Astrocyte of the cerebellum (primary cell): Measurements from ENCODE around the gene KASH5.

Experiments
- DNase-seq: peaks from one replicate; pipeline ENCODE4 v3.0.0-alpha.2; 2011; ENCODE audit warnings: low read depth
- H3K4me3 ChIP-seq: 2 replicates; pipeline ENCODE4 v1.5.1; 2011; ENCODE audit warnings: mild to moderate bottlenecking, low read depth, low read length, moderate library complexity
- CTCF ChIP-seq: IDR thresholded peaks from 2 replicates; pipeline ENCODE4 v1.5.1; 2012; ENCODE audit warnings: low read length, low read depth, moderate library complexity, mild to moderate bottlenecking; ENCODE audit errors: missing control alignments
- in situ Hi-C: cut with HindIII; loops from 2 replicates; pipeline ENCODE4 v1.10.0; 2017; ENCODE audit warnings: low sequenced_read_pairs

The KASH5 gene

GRCh38 chr19:49349567-49349966 is 38.5 kb upstream of the KASH5 start:
- in situ Hi-C loops = no loop called here
- TF ChIP-seq CTCF = no peak
- no peak for DNase-seq
- H3K4me3 ChIP-seq = no peak overlapping the region

GRCh38 chr19:49355909-49356353 is 32.1 kb upstream of the KASH5 start:
- in situ Hi-C loops = no loop called here
- DNase-seq = no peak
- no peak overlapping the region for H3K4me3 ChIP-seq
- TF ChIP-seq CTCF = no peak

GRCh38 chr19:49356382-49356781 is 31.7 kb upstream of the KASH5 start:
- H3K4me3 ChIP-seq = no peak overlapping the region
- TF ChIP-seq CTCF = no peak
- in situ Hi-C loops = no loop called here
- DNase-seq = no peak

- no peak for DNase-seq
- TF ChIP-seq CTCF = no peak
- no peak overlapping the region for H3K4me3 ChIP-seq
- in situ Hi-C loops = no loop called here
These were observed 30.9 kb upstream of the KASH5 start for GRCh38 chr19:49357186-49357585.

- in situ Hi-C loops = no loop called here
- TF ChIP-seq CTCF = no peak
- no peak for DNase-seq
- H3K4me3 ChIP-seq = peak overlapping the region; percentile 94
These were observed 27.9 kb upstream of the KASH5 start for GRCh38 chr19:49359851-49360820.

- H3K4me3 ChIP-seq = peak overlapping the region; percentile 94
- TF ChIP-seq CTCF = no peak
- in situ Hi-C loops = no loop called here
- peak; percentile 53 for DNase-seq
These were observed 26.5 kb upstream of the KASH5 start for GRCh38 chr19:49361438-49362047.
